Osteoblast (primary cell): ENCODE results near the gene LINC00632. TPM values are rescaled to one million over a fixed set of nuclear protein-coding genes. Genes with fewer than 3 reads are reported as not detected.

Source experiments
- DNase-seq: peaks from one replicate; pipeline ENCODE4 v3.0.0; 2011; ENCODE audit warnings: low spot score, mixed read lengths; ENCODE audit not compliant: insufficient read length; ENCODE audit errors: missing footprints
- H2AFZ ChIP-seq: 2 replicates; pipeline ENCODE4 v1.6.0; 2011; ENCODE audit warnings: mild to moderate bottlenecking, low read length
- H3K27ac ChIP-seq: 2 replicates; pipeline ENCODE4 v1.5.1; 2011; ENCODE audit warnings: mild to moderate bottlenecking, low read depth, low read length, moderate library complexity
- H3K27me3 ChIP-seq: 2 replicates; pipeline ENCODE4 v1.6.0; 2012; ENCODE audit warnings: mild to moderate bottlenecking, control low read depth, inconsistent platforms, low read length, moderate library complexity; ENCODE audit not compliant: insufficient read depth
- H3K36me3 ChIP-seq: 2 replicates; pipeline ENCODE4 v1.5.1; 2011; ENCODE audit warnings: mild to moderate bottlenecking, low read length, control low read depth, moderate library complexity; ENCODE audit not compliant: insufficient read depth
- H3K4me1 ChIP-seq: 2 replicates; pipeline ENCODE4 v1.5.1; 2011; ENCODE audit warnings: mild to moderate bottlenecking, low read length, control low read depth, moderate library complexity; ENCODE audit not compliant: insufficient read depth
- H3K4me2 ChIP-seq: 2 replicates; pipeline ENCODE4 v1.6.0; 2011; ENCODE audit warnings: mild to moderate bottlenecking, low read length; ENCODE audit not compliant: insufficient read depth
- H3K4me3 ChIP-seq: fragments of 200-600 bp; sonication (generic); 3 replicates; pipeline ENCODE4 v1.5.1; 2012; ENCODE audit warnings: mild to moderate bottlenecking, low read length, inconsistent platforms; ENCODE audit not compliant: insufficient read depth
- H3K79me2 ChIP-seq: 2 replicates; pipeline ENCODE4 v1.6.0; 2012; ENCODE audit warnings: mild to moderate bottlenecking, low read length, control low read depth, inconsistent platforms; ENCODE audit not compliant: insufficient read depth
- H3K9me3 ChIP-seq: 2 replicates; pipeline ENCODE4 v1.5.1; 2011; ENCODE audit warnings: low read depth, low read length, control low read depth
- H4K20me1 ChIP-seq: 2 replicates; pipeline ENCODE4 v1.6.0; 2012; ENCODE audit warnings: mild to moderate bottlenecking, low read length, control low read depth; ENCODE audit not compliant: insufficient read depth
- total RNA-seq: library from RNA; depleted of rRNA; stranded (reverse); fragments of >200 nt; gene quantifications from 2 replicates; pipeline ENCODE4 v1.2.3, GENCODE V29; 2012
- TF ChIP-seq, protein P1 (sequence below): IDR thresholded peaks from 2 replicates; pipeline ENCODE4 v1.5.1; 2011; ENCODE audit warnings: mild to moderate bottlenecking, low read depth, low read length, moderate library complexity; ENCODE audit errors: extremely low read depth

LINC00632 gene
- total RNA-seq, 1 donor, result 10.1 TPM

DNA sequence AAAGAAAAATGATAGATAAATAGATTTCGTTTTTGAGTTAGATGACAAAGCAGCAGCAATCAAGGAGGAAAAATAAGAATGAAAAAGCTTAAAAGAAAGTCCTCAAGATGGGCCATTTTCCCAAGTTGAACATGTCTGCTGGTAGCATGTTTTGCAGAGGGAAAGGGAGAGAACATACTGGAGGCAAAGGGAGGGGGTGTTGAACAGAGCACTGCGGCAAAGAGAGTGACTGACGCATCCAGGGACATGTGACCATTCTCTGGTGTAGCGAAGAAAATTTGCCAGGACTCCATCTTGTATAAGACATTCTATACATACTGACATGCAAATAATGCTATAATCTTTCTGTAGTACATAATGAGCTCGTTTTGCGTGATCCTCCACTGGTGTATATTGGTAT is 1.2 kb downstream of the LINC00632 start:
- no peak for DNase-seq

GRCh38 chrX:140711894-140712293 is 2.3 kb downstream of the LINC00632 start:
- Histone ChIP-seq H3K4me1 (no peaks in the 10 kb centered on the region), H3K27me3 (no peaks in the 10 kb centered on the region), H3K36me3 (no peaks in the 10 kb centered on the region), H3K4me3 (no peak overlapping the region), H3K27ac (no peak overlapping the region), H2AFZ (no peak overlapping the region), H4K20me1 (no peaks in the 10 kb centered on the region), H3K4me2 (no peak overlapping the region), H3K9me3 (no peaks in the 10 kb centered on the region), H3K79me2 (no peaks in the 10 kb centered on the region)
- TF ChIP-seq, protein P1, sequence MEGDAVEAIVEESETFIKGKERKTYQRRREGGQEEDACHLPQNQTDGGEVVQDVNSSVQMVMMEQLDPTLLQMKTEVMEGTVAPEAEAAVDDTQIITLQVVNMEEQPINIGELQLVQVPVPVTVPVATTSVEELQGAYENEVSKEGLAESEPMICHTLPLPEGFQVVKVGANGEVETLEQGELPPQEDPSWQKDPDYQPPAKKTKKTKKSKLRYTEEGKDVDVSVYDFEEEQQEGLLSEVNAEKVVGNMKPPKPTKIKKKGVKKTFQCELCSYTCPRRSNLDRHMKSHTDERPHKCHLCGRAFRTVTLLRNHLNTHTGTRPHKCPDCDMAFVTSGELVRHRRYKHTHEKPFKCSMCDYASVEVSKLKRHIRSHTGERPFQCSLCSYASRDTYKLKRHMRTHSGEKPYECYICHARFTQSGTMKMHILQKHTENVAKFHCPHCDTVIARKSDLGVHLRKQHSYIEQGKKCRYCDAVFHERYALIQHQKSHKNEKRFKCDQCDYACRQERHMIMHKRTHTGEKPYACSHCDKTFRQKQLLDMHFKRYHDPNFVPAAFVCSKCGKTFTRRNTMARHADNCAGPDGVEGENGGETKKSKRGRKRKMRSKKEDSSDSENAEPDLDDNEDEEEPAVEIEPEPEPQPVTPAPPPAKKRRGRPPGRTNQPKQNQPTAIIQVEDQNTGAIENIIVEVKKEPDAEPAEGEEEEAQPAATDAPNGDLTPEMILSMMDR, result no peak
- DNase-seq, result no peak

More for the DNA sequence above, 1.2 kb downstream of the LINC00632 start:
- Histone ChIP-seq H3K9me3 (no peaks in the 10 kb centered on the region), H2AFZ (no peak overlapping the region), H3K36me3 (no peaks in the 10 kb centered on the region), H3K4me1 (no peaks in the 10 kb centered on the region), H4K20me1 (no peaks in the 10 kb centered on the region), H3K4me3 (no peak overlapping the region), H3K27me3 (no peaks in the 10 kb centered on the region), H3K27ac (no peak overlapping the region), H3K79me2 (no peaks in the 10 kb centered on the region), H3K4me2 (no peak overlapping the region)
- TF ChIP-seq, protein P1, result no peak

DNA sequence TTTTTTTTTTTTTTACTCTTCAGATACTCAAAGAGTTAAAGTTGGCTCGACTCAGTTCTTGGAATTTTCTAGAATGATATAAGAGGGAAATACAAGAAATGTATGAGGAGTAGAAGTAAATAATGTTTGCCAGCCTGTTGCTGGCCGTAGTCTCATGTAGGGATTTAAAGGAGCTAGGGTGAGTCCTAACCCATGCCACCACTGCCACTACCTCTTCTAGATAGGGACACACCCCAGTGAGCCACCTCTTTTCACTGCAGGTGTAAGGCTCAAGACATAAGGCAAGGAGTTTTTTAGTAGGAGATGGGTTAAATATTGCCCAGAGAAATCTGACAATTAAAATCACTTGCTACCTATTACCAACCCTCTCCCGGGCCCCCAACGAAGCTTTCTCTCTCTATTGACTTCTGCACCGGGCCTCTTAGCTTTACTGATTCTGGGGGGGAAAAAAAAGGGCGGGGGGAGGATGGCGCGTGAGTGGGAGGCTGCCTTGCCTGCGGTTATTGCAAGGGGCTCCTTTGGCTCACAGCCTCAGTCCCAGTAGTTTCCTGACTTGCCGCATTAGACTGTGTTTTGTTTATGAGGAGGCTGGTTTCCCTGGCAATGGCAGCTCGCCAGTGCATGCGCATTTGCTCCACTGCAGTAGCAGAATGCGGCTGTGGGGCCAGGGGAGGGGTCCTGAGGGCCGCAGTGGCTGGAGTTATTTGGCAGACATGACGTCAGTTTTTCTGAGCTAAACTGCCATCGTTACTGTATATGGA is 3.0 kb downstream of the LINC00632 start:
- no peaks in the 10 kb centered on the region for H4K20me1 ChIP-seq
- H2AFZ ChIP-seq, result no peak overlapping the region
- no peaks in the 10 kb centered on the region for H3K27me3 ChIP-seq
- H3K9me3 ChIP-seq, result no peaks in the 10 kb centered on the region
- no peak for DNase-seq
- H3K27ac ChIP-seq, result no peak overlapping the region
- H3K4me1 ChIP-seq, result no peaks in the 10 kb centered on the region
- TF ChIP-seq, protein P1, result no peak
- H3K4me2 ChIP-seq, result no peak overlapping the region
- no peaks in the 10 kb centered on the region for H3K79me2 ChIP-seq
- no peaks in the 10 kb centered on the region for H3K36me3 ChIP-seq
- H3K4me3 ChIP-seq, result no peak overlapping the region

- H3K36me3 ChIP-seq, result no peaks in the 10 kb centered on the region
- no peaks in the 10 kb centered on the region for H3K4me1 ChIP-seq
- H3K4me2 ChIP-seq, result no peak overlapping the region
- H3K9me3 ChIP-seq, result no peaks in the 10 kb centered on the region
- no peak for DNase-seq
- H3K79me2 ChIP-seq, result no peaks in the 10 kb centered on the region
- H3K27ac ChIP-seq, result no peak overlapping the region
- H3K4me3 ChIP-seq, result no peak overlapping the region
- no peak overlapping the region for H2AFZ ChIP-seq
- H3K27me3 ChIP-seq, result no peaks in the 10 kb centered on the region
- no peaks in the 10 kb centered on the region for H4K20me1 ChIP-seq
- TF ChIP-seq, protein P1, result no peak
These were observed 3.6 kb downstream of the LINC00632 start for GRCh38 chrX:140713174-140713539.
